Measurements from ENCODE around the gene PPIL3. TPM values are rescaled to one million over a fixed set of nuclear protein-coding genes. Genes with fewer than 3 reads are reported as not detected.

The PPIL3 gene
- polyA plus RNA-seq, 2 of the 4 experiments (the other 2 are of a cell fraction), result 27.5 to 75.6 TPM

DNA sequence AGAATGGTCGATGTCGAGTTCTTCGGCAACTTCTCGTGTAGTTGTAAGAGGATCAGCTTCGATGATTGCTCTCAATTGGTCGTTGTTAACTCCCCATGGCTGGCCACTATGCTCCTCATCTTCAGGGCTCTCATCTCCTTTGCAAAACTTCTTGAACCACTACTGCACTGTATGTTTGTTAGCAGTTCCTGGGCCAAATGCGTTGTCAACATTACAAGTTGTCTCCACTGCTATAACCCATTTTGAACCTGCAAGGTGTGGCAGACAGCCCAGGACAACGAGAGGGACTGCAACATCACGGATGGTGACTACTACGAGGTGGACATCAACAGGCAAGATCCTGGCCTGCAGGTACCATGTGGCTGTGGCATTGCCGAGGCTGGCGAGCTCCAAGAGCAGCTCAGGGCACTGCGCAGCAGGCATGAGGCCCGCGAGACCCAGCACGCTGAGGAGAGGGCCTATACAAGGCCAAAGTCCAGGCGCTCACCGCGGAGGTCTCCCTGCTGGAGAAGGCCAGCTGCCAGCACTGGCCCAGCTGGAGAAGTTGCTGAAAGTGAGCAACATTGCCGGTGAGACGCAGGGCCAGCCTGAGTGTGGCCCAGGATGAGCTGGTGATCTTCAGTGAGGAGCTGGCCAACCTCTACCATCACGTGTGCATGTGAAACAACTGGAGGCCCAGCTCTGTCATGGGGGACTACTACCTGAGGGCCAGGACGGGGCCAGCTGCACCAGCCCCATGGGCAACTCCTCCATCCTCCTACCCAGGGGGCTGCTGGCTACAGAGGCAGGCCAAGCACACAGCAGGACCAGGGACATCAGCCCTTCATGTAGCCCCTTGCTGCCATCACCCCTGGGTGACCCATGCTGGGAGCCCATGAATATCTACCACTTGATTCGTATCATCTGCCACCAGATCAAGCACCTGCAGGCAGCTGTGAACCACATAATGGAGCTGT lies 44.6 kb downstream of the PPIL3 start:
- CTCF ChIA-PET, result interaction anchor here (1.1 to 1.6 kb wide), 2 partner anchors 13 to 20 kb away, joined by 3 to 4 read pairs; partner anchors contain the start of gene CLK1
- H3K4me2 ChIP-seq, result no peak overlapping the region
- POLR2A ChIA-PET, result no interaction called here
- no peak for FAIRE-seq
- TF ChIP-seq POLR2AphosphoS2 (conservative IDR thresholded peaks at IDR 0.05; ENCODE audit: low read length) (no peak), GATA3 (IDR thresholded peaks at IDR 0.05; ENCODE audit: borderline replicate concordance) (no peak), SREBF2 (IDR thresholded peaks at IDR 0.05) (no peak), ESRRA (IDR thresholded peaks at IDR 0.05; ENCODE audit: borderline replicate concordance, low read length) (no peak), PHF8 (IDR thresholded peaks at IDR 0.05; ENCODE audit: borderline replicate concordance, low read depth) (no peak), POLR2A (IDR thresholded peaks at IDR 0.05; ENCODE audit: low read length) (no peak), CHD4 (IDR thresholded peaks at IDR 0.05; ENCODE audit: borderline replicate concordance) (no peak), RCOR1 (IDR thresholded peaks at IDR 0.05; ENCODE audit: low read depth, low read length) (no peak), HEYL (CRISPR knock-in tag; IDR thresholded peaks at IDR 0.05) (no peak), FOSL2 (IDR thresholded peaks at IDR 0.05) (no peak), FOSL2 (CRISPR knock-in tag; IDR thresholded peaks at IDR 0.05) (no peak)
- TF ChIP-seq, protein P1, sequence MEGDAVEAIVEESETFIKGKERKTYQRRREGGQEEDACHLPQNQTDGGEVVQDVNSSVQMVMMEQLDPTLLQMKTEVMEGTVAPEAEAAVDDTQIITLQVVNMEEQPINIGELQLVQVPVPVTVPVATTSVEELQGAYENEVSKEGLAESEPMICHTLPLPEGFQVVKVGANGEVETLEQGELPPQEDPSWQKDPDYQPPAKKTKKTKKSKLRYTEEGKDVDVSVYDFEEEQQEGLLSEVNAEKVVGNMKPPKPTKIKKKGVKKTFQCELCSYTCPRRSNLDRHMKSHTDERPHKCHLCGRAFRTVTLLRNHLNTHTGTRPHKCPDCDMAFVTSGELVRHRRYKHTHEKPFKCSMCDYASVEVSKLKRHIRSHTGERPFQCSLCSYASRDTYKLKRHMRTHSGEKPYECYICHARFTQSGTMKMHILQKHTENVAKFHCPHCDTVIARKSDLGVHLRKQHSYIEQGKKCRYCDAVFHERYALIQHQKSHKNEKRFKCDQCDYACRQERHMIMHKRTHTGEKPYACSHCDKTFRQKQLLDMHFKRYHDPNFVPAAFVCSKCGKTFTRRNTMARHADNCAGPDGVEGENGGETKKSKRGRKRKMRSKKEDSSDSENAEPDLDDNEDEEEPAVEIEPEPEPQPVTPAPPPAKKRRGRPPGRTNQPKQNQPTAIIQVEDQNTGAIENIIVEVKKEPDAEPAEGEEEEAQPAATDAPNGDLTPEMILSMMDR (IDR thresholded peaks at IDR 0.05), result no peak
- no peak overlapping the region for H3K27ac ChIP-seq
- no peak overlapping the region for H3K4me3 ChIP-seq
- H3K9me3 ChIP-seq, result no peaks in the 10 kb centered on the region
- H3K4me1 ChIP-seq, result no peaks in the 10 kb centered on the region
- no peak for DNase-seq (ENCODE audit: low read depth in 1 of 2, low spot score in 1 of 2)
- 72% methylated on average over 23 of the region's 24 CpGs for WGBS (ENCODE audit: missing lambda C conversion rate)
- no peak for ATAC-seq

DNA sequence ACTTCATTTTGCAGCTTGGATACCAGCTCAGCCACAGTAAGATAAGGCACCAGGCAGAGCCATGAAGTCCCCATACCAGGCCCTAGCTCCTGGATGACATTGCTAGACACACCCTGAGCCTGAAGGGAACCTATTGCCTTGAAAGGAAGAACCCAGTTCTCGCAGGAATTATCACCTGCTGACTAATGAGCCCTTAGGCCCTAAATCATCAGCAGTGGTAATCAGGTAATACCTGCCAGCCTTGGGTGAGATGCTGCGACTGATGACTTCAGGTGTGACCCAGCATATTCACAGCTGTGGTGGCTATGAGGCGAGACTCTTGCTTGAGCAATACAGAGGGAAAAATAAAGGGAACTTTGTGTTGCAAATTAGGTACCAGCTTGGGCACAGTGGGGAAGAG lies 49.4 kb downstream of the PPIL3 start:
- ChIA-PET CTCF (no interaction called here), POLR2A (no interaction called here)
- 80% methylated on average over 3 of the region's 3 CpGs for WGBS (ENCODE audit: missing lambda C conversion rate)
- peaks cover 16% of the 10 kb centered on the region; the same call in 2 of the 3 replicates for H3K9me3 ChIP-seq
- FAIRE-seq, result no peak
- no peak; a peak in 1 of 6 replicates for ATAC-seq
- H3K4me1 ChIP-seq, result no peaks in the 10 kb centered on the region
- H3K4me3 ChIP-seq, result no peak overlapping the region
- no peak for TF ChIP-seq SREBF2 (IDR thresholded peaks at IDR 0.05)
- no peak for TF ChIP-seq RFX5 (IDR thresholded peaks at IDR 0.05)
- no peak for TF ChIP-seq POLR2AphosphoS2 (conservative IDR thresholded peaks at IDR 0.05; ENCODE audit: low read length)
- no peak for TF ChIP-seq JUN (IDR thresholded peaks at IDR 0.05)
- no peak for TF ChIP-seq CHD4 (IDR thresholded peaks at IDR 0.05; ENCODE audit: borderline replicate concordance)
- no peak for TF ChIP-seq HDAC2 (IDR thresholded peaks at IDR 0.05)
- no peak for TF ChIP-seq EHF (CRISPR knock-in tag; IDR thresholded peaks at IDR 0.05)
- TF ChIP-seq EP300 (IDR thresholded peaks at IDR 0.05), result no peak
- TF ChIP-seq KDM1A (IDR thresholded peaks at IDR 0.05; ENCODE audit: low read depth), result no peak
- no peak for TF ChIP-seq ESRRA (IDR thresholded peaks at IDR 0.05; ENCODE audit: borderline replicate concordance, low read length)
- no peak for DNase-seq (ENCODE audit: low read depth in 1 of 2, low spot score in 1 of 2)
- H3K27ac ChIP-seq, result no peak overlapping the region
- H3K4me2 ChIP-seq, result no peak overlapping the region

DNA sequence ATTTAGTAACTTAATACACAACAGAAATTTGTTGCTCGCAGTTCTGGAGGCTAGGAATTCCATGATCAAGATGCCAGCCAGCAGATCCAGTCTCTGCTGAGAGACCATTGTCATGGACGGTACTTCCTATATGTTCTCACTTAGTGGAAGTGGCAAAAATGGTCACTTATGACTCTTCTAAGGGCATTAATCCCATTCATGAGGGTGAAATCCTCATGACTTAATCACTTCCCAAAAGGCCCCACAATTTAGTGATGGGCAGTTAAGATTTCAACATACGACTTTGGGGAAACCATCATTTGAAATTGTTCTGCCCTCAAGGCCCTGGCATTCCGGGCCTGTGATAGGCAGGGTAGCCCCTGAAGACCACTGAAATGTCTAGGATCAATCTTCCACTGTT lies 54.2 kb downstream of the PPIL3 start:
- no peak for FAIRE-seq
- Histone ChIP-seq H3K27ac (no peak overlapping the region), H3K4me3 (no peak overlapping the region), H3K4me1 (no peaks in the 10 kb centered on the region), H3K4me2 (no peak overlapping the region), H3K9me3 (peaks cover 16% of the 10 kb centered on the region; the same call in 2 of the 3 replicates)
- no peak for ATAC-seq
- WGBS (ENCODE audit: missing lambda C conversion rate), result 78% methylated on average over 4 of the region's 4 CpGs
- CTCF ChIA-PET, result no interaction called here
- TF ChIP-seq TFCP2L1 (CRISPR knock-in tag; IDR thresholded peaks at IDR 0.05), result no peak
- no peak for TF ChIP-seq FOXS1 (CRISPR knock-in tag; IDR thresholded peaks at IDR 0.05)
- DNase-seq (ENCODE audit: low read depth in 1 of 2, low spot score in 1 of 2), result no peak
- POLR2A ChIA-PET, result no interaction called here
